H9 (cell line): ENCODE results near the gene VASP. TPM values are rescaled to one million over a fixed set of nuclear protein-coding genes. Genes with fewer than 3 reads are reported as not detected.

Experiments used
- DNase-seq: peaks from one replicate; pipeline ENCODE4 v3.0.0-alpha.2; 2017
- H2AFZ ChIP-seq: one replicate; pipeline ENCODE4 v1.6.1; 2013; ENCODE audit warnings: mild to moderate bottlenecking, low read length, control low read depth, moderate library complexity
- H2AK5ac ChIP-seq: 2 replicates; pipeline ENCODE4 v1.6.1; 2013; ENCODE audit warnings: low read length, control low read depth, mixed read lengths; ENCODE audit not compliant: insufficient read length
- H2BK120ac ChIP-seq: one replicate; pipeline ENCODE4 v1.6.1; 2013; ENCODE audit warnings: low read depth, mild to moderate bottlenecking, low read length, control low read depth, inconsistent platforms; ENCODE audit not compliant: poor library complexity, severe bottlenecking
- H2BK12ac ChIP-seq: 2 replicates; pipeline ENCODE4 v1.6.1; 2013; ENCODE audit warnings: low read length, control low read depth, mixed read lengths, low read depth; ENCODE audit not compliant: insufficient read length
- H2BK15ac ChIP-seq: 2 replicates; pipeline ENCODE4 v1.6.1; 2013; ENCODE audit warnings: low read depth, low read length, control low read depth
- H2BK20ac ChIP-seq: one replicate; pipeline ENCODE4 v1.6.1; 2013; ENCODE audit warnings: low read depth, mild to moderate bottlenecking, low read length, control low read depth, inconsistent platforms; ENCODE audit not compliant: poor library complexity, severe bottlenecking
- H2BK5ac ChIP-seq: 2 replicates; pipeline ENCODE4 v1.6.1; 2013; ENCODE audit warnings: low read length, control low read depth, mixed read lengths; ENCODE audit not compliant: insufficient read length
- H3K14ac ChIP-seq: 2 replicates; pipeline ENCODE4 v1.6.1; 2013; ENCODE audit warnings: low read length, control low read depth; ENCODE audit not compliant: insufficient read depth
- H3K18ac ChIP-seq: 2 replicates; pipeline ENCODE4 v1.6.1; 2013; ENCODE audit warnings: low read depth, mild to moderate bottlenecking, mixed read lengths, low read length, control low read depth; ENCODE audit not compliant: insufficient read length
- H3K23ac ChIP-seq: 2 replicates; pipeline ENCODE4 v1.6.1; 2013; ENCODE audit warnings: low read length, control low read depth, mixed read lengths, low read depth; ENCODE audit not compliant: insufficient read length
- H3K23me2 ChIP-seq: 2 replicates; pipeline ENCODE4 v1.6.1; 2013; ENCODE audit warnings: low read depth, mild to moderate bottlenecking, mixed read lengths, low read length, control low read depth; ENCODE audit not compliant: insufficient read length, poor library complexity, severe bottlenecking
- H3K27ac ChIP-seq: 2 replicates; pipeline ENCODE4 v1.5.1; 2013; ENCODE audit warnings: low read length, control low read depth, mixed read lengths, low read depth; ENCODE audit not compliant: insufficient read length
- H3K27me3 ChIP-seq: 2 replicates; pipeline ENCODE4 v1.6.1; 2013; ENCODE audit warnings: low read length, control low read depth, inconsistent platforms; ENCODE audit not compliant: insufficient read depth
- H3K4ac ChIP-seq: 2 replicates; pipeline ENCODE4 v1.6.1; 2013; ENCODE audit warnings: low read depth, mild to moderate bottlenecking, control low read depth, inconsistent platforms, low read length, moderate library complexity
- H3K4me1 ChIP-seq: 2 replicates; pipeline ENCODE4 v1.6.1; 2013; ENCODE audit warnings: low read length, control low read depth, inconsistent platforms; ENCODE audit not compliant: insufficient read depth
- H3K4me2 ChIP-seq: 2 replicates; pipeline ENCODE4 v1.6.1; 2013; ENCODE audit warnings: low read length, control low read depth, mixed read lengths; ENCODE audit not compliant: insufficient read length, insufficient read depth
- H3K56ac ChIP-seq: 2 replicates; pipeline ENCODE4 v1.6.1; 2013; ENCODE audit warnings: low read depth, mild to moderate bottlenecking, mixed read lengths, low read length, control low read depth; ENCODE audit not compliant: insufficient read length
- H3K79me1 ChIP-seq: 2 replicates; pipeline ENCODE4 v1.6.1; 2013; ENCODE audit warnings: low read depth, mild to moderate bottlenecking, moderate library complexity, low read length, control low read depth, inconsistent platforms; ENCODE audit not compliant: insufficient read depth, poor library complexity, severe bottlenecking
- H3K79me2 ChIP-seq: 2 replicates; pipeline ENCODE4 v1.6.1; 2013; ENCODE audit warnings: low read length, control low read depth, inconsistent platforms; ENCODE audit not compliant: insufficient read depth
- H3K9ac ChIP-seq: 2 replicates; pipeline ENCODE4 v1.6.1; 2013; ENCODE audit warnings: low read length, control low read depth, mixed read lengths; ENCODE audit not compliant: insufficient read length; ENCODE audit errors: extremely low read depth
- H3K9me3 ChIP-seq: one replicate; pipeline ENCODE4 v1.6.1; 2013; ENCODE audit warnings: low read depth, low read length, inconsistent platforms; ENCODE audit not compliant: control insufficient read depth
- H3T11ph ChIP-seq: one replicate; pipeline ENCODE4 v1.6.1; 2013; ENCODE audit warnings: mild to moderate bottlenecking, low read length, control low read depth, inconsistent platforms
- H4K20me1 ChIP-seq: one replicate; pipeline ENCODE4 v1.6.1; 2013; ENCODE audit not compliant: control insufficient read depth, insufficient read length, insufficient read depth
- H4K5ac ChIP-seq: 2 replicates; pipeline ENCODE4 v1.6.1; 2013; ENCODE audit warnings: low read depth, mild to moderate bottlenecking, mixed read lengths, low read length, control low read depth; ENCODE audit not compliant: insufficient read length
- H4K8ac ChIP-seq: replicated peaks from 2 replicates; pipeline ENCODE4 v1.6.1; 2013; ENCODE audit warnings: low read length, control low read depth, mixed read lengths, low read depth; ENCODE audit not compliant: insufficient read length
- H4K91ac ChIP-seq: 2 replicates; pipeline ENCODE4 v1.6.1; 2013; ENCODE audit warnings: low read depth, mild to moderate bottlenecking, moderate library complexity, mixed read lengths, low read length, control low read depth; ENCODE audit not compliant: insufficient read length
- H3K27ac Mint-ChIP-seq, 3 experiments: 2 replicates in 2 of 3; 3 replicates in 1 of 3; pipeline ENCODE4 v1.8.0; 2020 to 2021; ENCODE audit warnings: mixed read lengths in 3 of 3, mild to moderate bottlenecking in 1 of 3, moderate library complexity in 1 of 3
- H3K27me3 Mint-ChIP-seq: 2 replicates; pipeline ENCODE4 v1.8.0; 2021; ENCODE audit warnings: low read depth, mild to moderate bottlenecking, moderate library complexity, mixed read lengths
- H3K36me3 Mint-ChIP-seq, 3 experiments: 2 replicates in 2 of 3; 3 replicates in 1 of 3; pipeline ENCODE4 v1.8.0; 2020 to 2021; ENCODE audit warnings: low read depth in 3 of 3, mixed read lengths in 3 of 3; ENCODE audit not compliant: insufficient read depth in 1 of 3
- H3K4me1 Mint-ChIP-seq, 2 experiments: 2 replicates each; pipeline ENCODE4 v1.8.0; 2020; ENCODE audit warnings: mixed read lengths in 2 of 2
- H3K4me3 Mint-ChIP-seq, 2 experiments: 2 replicates in 1 of 2; 3 replicates in 1 of 2; pipeline ENCODE4 v1.8.0; 2020 to 2021; ENCODE audit warnings: mild to moderate bottlenecking in 2 of 2, mixed read lengths in 2 of 2, moderate library complexity in 1 of 2
- H3K9me3 Mint-ChIP-seq, 2 experiments: 2 replicates in 1 of 2; 3 replicates in 1 of 2; pipeline ENCODE4 v1.8.0; 2020; ENCODE audit warnings: mild to moderate bottlenecking in 2 of 2, mixed read lengths in 2 of 2, moderate library complexity in 1 of 2
- CTCF ChIP-seq: fragments of 200-600 bp; sonication (generic); conservative IDR thresholded peaks from 3 replicates; pipeline ENCODE4 v1.8.0; 2021; ENCODE audit warnings: antibody characterized with exemption, mild to moderate bottlenecking
- whole genome bisulfite sequencing: extraction: QIAGEN DNeasy Blood & Tissue Kit; methylation state at CpG from one replicate; pipeline ENCODE4 v1.1.7; 2013; ENCODE audit warnings: missing lambda C conversion rate, low lambda C conversion rate, mixed read lengths; ENCODE audit not compliant: insufficient read length; ENCODE audit errors: extremely low coverage; 5-methylcytosine and 5-hydroxymethylcytosine counted together
- total RNA-seq: library from RNA; stranded (reverse); gene quantifications from 2 replicates; pipeline ENCODE4 v1.2.1, GENCODE V29; 2021

VASP gene
- total RNA-seq, 1 experiment from 2014 or later, result 157 TPM

GRCh38 chr19:45554481-45554880 lies 47.2 kb downstream of the VASP start:
- no peaks in the 10 kb centered on the region for H3K79me1 ChIP-seq
- H2AK5ac ChIP-seq, result no peak overlapping the region
- H3K23ac ChIP-seq, result no peak overlapping the region
- H3K27me3 Mint-ChIP-seq, result no peaks in the 10 kb centered on the region; the same call in 1 of the 2 replicates
- no peak overlapping the region for H2BK120ac ChIP-seq
- H2BK15ac ChIP-seq, result no peak overlapping the region
- no peaks in the 10 kb centered on the region for H4K20me1 ChIP-seq
- H4K5ac ChIP-seq, result no peak overlapping the region
- H4K91ac ChIP-seq, result no peak overlapping the region
- H3K56ac ChIP-seq, result no peak overlapping the region
- H3K9me3 ChIP-seq, result no peaks in the 10 kb centered on the region
- no peak overlapping the region for H2BK12ac ChIP-seq
- no peak overlapping the region for H3K9ac ChIP-seq
- no peaks in the 10 kb centered on the region for H3K23me2 ChIP-seq
- no peak overlapping the region for H4K8ac ChIP-seq
- no peak overlapping the region for H3K27ac ChIP-seq
- peak overlapping the region in 1 of 3 experiments; percentile 52; a peak in 1 of 7 replicates for H3K27ac Mint-ChIP-seq
- no peak overlapping the region for H2AFZ ChIP-seq
- no peaks in the 10 kb centered on the region for H3K4me1 ChIP-seq
- H3K4me1 Mint-ChIP-seq, result peaks cover 23% of the 10 kb centered on the region in 2 experiments
- H3K18ac ChIP-seq, result no peak overlapping the region
- no peak overlapping the region for H3T11ph ChIP-seq
- no peak overlapping the region for H2BK20ac ChIP-seq
- no CpG with 5 or more reads among the region's 1 CpG for WGBS
- no peak overlapping the region for H3K4ac ChIP-seq
- TF ChIP-seq CTCF, result no peak
- DNase-seq, result no peak
- H3K27me3 ChIP-seq, result no peaks in the 10 kb centered on the region
- H2BK5ac ChIP-seq, result no peak overlapping the region
- no peak overlapping the region for H3K14ac ChIP-seq
- H3K4me2 ChIP-seq, result no peak overlapping the region
- no peak overlapping the region for H3K4me3 Mint-ChIP-seq
- H3K9me3 Mint-ChIP-seq, result no peaks in the 10 kb centered on the region
- H3K36me3 Mint-ChIP-seq, result peaks cover 0 to 6% (median 0%) of the 10 kb centered on the region in 3 experiments; a peak in 3 of 7 replicates
- H3K79me2 ChIP-seq, result 0 out of 2 replicates have a peak, but pooled peaks cover 2% of the 10 kb centered on the region
